WI38 (cell line): ENCODE data around the gene ACAN.

Source experiments
- H3K4me3 ChIP-seq: 2 replicates; pipeline ENCODE4 v1.5.1; 2011; ENCODE audit warnings: low read depth, mild to moderate bottlenecking, control low read depth, low read length
- TF ChIP-seq, protein P1 (sequence below): IDR thresholded peaks from 2 replicates; pipeline ENCODE4 v1.5.1; 2012; ENCODE audit warnings: low read depth, mild to moderate bottlenecking, control low read depth, low read length

Gene ACAN

DNA sequence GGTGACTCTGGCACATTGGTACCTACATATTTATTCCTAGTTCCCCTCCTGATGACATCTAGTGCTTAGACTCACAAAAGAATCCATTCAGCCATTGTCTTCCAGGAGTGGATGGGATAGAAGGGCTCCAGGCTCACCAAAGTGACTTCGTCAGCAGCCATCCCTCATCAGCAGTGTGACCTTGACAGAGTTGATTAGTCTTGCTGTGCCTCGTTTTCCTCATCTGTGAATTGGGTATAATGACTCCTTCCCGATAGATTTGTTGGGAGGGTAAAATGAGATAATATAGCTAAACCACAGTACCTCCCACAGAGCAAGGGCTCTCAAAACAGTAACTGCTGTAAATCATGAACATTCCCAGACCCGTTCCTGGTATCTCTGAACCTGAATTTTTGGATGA lies 10.7 kb downstream of the ACAN start:
- TF ChIP-seq, protein P1, sequence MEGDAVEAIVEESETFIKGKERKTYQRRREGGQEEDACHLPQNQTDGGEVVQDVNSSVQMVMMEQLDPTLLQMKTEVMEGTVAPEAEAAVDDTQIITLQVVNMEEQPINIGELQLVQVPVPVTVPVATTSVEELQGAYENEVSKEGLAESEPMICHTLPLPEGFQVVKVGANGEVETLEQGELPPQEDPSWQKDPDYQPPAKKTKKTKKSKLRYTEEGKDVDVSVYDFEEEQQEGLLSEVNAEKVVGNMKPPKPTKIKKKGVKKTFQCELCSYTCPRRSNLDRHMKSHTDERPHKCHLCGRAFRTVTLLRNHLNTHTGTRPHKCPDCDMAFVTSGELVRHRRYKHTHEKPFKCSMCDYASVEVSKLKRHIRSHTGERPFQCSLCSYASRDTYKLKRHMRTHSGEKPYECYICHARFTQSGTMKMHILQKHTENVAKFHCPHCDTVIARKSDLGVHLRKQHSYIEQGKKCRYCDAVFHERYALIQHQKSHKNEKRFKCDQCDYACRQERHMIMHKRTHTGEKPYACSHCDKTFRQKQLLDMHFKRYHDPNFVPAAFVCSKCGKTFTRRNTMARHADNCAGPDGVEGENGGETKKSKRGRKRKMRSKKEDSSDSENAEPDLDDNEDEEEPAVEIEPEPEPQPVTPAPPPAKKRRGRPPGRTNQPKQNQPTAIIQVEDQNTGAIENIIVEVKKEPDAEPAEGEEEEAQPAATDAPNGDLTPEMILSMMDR: no peak
- no peak overlapping the region for H3K4me3 ChIP-seq

DNA sequence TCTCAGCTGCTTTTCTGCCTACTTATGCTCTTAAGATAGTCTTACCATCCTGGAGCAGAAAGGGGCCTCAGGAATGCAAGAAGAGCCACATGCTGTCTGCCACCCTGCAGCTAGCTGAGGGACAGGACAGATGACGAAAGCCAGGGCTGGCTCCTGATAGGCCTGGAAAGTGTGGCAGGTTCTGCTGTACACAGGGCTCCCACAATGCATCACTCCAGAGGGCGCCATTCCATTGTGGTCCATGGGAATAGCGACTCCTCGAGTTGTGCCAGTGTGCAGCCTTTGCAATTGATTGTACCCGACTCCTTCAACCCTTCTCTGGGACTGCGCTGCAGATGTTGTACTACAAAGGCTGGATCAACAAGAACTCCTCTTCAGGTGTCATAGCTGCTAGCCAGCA lies 11.2 kb downstream of the ACAN start:
- TF ChIP-seq, protein P1: no peak
- H3K4me3 ChIP-seq: no peak overlapping the region

DNA sequence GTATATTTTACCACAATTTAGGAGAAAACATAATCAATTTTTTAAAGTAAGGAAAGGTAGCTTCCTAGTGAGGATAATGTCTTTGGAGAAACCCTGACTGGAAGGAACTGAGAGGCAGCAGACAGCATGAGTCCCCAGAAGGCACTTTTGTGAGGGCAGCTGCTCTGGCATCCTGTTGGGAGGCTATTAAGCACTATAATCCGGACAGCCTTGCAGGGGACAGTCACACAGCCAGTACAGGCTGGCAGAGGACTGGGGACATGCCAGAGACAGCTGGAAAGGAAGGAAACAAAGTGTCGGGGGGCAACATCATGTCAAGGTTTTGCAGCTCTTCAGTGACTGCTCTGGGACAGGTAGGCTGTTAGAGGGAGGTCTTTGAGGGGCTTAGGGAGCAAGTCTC lies 15.7 kb downstream of the ACAN start:
- TF ChIP-seq, protein P1: no peak

DNA sequence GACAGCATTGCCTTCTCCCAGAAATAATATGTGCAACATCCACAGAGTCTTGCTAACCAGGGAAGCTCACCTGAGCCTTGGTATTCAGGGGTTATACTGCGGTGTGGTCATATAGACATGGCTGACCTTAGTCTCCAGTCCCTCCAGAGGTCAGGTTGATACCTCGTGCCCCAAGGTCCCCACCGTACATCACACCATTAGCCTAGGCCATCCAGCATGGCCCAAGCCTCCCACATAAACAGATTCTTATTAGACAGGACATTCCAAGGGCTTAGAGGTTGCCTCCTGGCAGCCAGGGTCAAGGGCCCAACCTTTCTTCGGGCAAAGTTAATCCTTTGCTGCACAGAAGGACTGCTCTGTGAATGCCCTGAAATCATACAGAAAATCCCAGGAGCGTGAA lies 18.8 kb downstream of the ACAN start:
- TF ChIP-seq, protein P1: no peak
- H3K4me3 ChIP-seq: no peak overlapping the region

More for the DNA sequence above, 15.7 kb downstream of the ACAN start:
- H3K4me3 ChIP-seq: no peak overlapping the region

DNA sequence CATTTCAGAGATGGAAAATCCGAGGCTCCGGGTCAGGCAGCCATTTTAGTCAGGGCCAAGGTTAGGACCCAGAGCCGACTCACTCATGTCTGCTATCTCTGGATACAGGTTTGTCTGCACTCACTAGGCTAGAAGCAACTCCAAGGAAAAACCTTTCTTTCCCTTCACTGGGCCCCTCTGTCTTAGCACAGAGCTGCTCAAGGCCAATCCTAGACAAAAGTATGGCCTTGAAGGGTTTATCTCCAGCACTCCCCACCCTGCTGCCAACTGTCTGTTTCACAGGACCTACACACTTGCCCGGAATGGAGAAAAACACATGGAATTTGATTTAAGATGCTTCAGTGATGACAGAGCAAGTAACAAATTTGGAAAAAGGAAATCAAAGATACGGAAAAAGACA lies 25.6 kb downstream of the ACAN start:
- H3K4me3 ChIP-seq: no peak overlapping the region
- TF ChIP-seq, protein P1: no peak

DNA sequence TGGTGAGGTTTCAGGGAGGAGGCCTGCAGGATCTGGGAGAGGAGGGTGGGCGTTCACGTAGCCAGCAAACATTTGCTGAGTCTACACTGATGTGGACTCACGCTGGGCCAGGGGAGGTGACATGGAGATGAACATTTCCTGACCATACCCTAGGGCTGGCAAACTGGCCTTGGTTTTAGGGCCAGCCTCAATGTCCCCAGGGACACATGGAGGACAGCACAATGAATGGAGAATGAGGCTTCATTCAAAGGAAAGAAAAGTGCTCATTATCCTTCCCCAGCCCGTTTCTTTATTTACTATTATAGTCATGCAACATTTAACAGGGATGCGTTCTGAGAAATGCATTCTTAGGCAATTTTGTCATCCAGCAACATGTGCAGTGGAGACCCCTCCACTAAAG lies 26.8 kb downstream of the ACAN start:
- TF ChIP-seq, protein P1: no peak

DNA sequence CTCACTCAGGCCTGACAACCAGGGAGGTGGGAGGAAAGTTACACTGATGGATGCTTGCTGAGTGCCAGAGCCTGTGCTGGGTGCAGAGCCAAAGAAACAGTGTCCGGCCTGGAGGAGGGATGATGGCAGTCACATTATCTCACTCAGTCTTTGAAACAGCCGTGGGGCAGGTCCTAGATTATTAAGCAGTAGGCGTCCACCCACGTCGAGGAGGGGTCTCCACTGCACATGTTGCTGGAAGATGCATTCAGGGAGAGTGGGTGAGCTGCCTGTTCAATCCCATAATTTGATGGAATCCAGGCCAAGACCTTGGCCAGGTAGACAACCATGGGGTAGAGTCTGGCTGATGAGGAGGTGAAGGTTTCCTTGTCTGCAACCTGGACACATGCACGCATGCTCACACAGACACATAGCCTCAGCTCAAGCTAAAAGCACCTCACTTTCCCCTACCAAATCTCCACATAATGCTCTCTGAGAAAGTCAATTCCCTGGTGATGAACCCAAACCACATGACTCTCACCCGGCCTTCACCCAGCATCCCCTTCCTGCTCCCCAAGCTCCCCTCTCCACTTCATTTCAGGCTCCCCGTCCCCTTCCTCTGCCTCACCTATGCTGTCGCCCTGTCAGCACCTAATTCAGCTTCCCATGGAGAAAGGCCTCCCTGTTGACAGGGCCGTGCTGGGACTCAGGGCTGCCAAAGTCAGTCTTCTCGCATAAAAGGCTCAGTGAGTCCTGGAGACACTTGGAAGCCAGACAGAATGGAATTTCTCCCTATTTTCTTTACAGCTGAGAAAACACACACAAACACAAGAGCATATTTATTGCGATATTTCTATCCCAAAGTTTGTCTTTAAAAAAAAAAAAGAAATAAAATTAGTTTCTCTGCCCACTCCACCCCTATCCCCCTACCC lies 29.8 kb downstream of the ACAN start:
- no peak overlapping the region for H3K4me3 ChIP-seq
- TF ChIP-seq, protein P1: no peak

More for the DNA sequence above, 26.8 kb downstream of the ACAN start:
- H3K4me3 ChIP-seq: no peak overlapping the region
